Glutamatergic neuron (in vitro differentiated cells): ENCODE data around the gene FAM168A. TPM values are rescaled to one million over a fixed set of nuclear protein-coding genes. Genes with fewer than 3 reads are reported as not detected.
"Not testable (repeated sequence)": the region's sequence is repeated elsewhere in the genome, so short reads cannot be mapped to it uniquely, and the experiment has no call there.

Experiments
- DNase-seq: peaks from one replicate; pipeline ENCODE4 v3.0.0; 2022
- H3K27ac Mint-ChIP-seq: one replicate; pipeline ENCODE4 v1.8.0; 2020; ENCODE audit warnings: mild to moderate bottlenecking, mixed read lengths, inconsistent platforms; ENCODE audit not compliant: unreplicated experiment
- H3K27me3 Mint-ChIP-seq: one replicate; pipeline ENCODE4 v1.8.0; 2020; ENCODE audit warnings: mild to moderate bottlenecking, moderate library complexity, mixed read lengths, inconsistent platforms; ENCODE audit not compliant: unreplicated experiment
- H3K36me3 Mint-ChIP-seq: one replicate; pipeline ENCODE4 v1.8.0; 2020; ENCODE audit warnings: mild to moderate bottlenecking, mixed read lengths, inconsistent platforms; ENCODE audit not compliant: unreplicated experiment
- H3K4me1 Mint-ChIP-seq: one replicate; pipeline ENCODE4 v1.8.0; 2020; ENCODE audit warnings: mild to moderate bottlenecking, low read depth, mixed read lengths, inconsistent platforms; ENCODE audit not compliant: unreplicated experiment
- H3K4me3 Mint-ChIP-seq: one replicate; pipeline ENCODE4 v1.8.0; 2020; ENCODE audit warnings: mild to moderate bottlenecking, mixed read lengths, inconsistent platforms; ENCODE audit not compliant: unreplicated experiment
- H3K9me3 Mint-ChIP-seq: one replicate; pipeline ENCODE4 v1.8.0; 2020; ENCODE audit warnings: mild to moderate bottlenecking, moderate library complexity, mixed read lengths, inconsistent platforms; ENCODE audit not compliant: unreplicated experiment
- CTCF ChIP-seq: fragments of 200-600 bp; sonication (generic); IDR thresholded peaks from one replicate; pipeline ENCODE4 v1.5.0; 2021; ENCODE audit not compliant: partially characterized antibody, unreplicated experiment
- total RNA-seq: library from RNA; stranded (reverse); fragmentation: NEBNext Ultra II Directional; extraction: Animal tissue kit (Norgen Biotek cat#: 25700); gene quantifications from one replicate; pipeline ENCODE4 v1.2.1, GENCODE V29; 2021; ENCODE audit not compliant: unreplicated experiment

FAM168A gene
- total RNA-seq, 1 donor from 2014 or later, result 84.3 TPM

- no peak for DNase-seq
- no peaks in the 10 kb centered on the region for H3K27me3 Mint-ChIP-seq
- no peak overlapping the region for H3K4me3 Mint-ChIP-seq
- peaks cover 2% of the 10 kb centered on the region for H3K4me1 Mint-ChIP-seq
- peak; percentile 72 for TF ChIP-seq CTCF
- peaks cover 1% of the 10 kb centered on the region for H3K9me3 Mint-ChIP-seq
- no peaks in the 10 kb centered on the region for H3K36me3 Mint-ChIP-seq
- H3K27ac Mint-ChIP-seq, result no peak overlapping the region
Measured at GRCh38 chr11:73478737-73479347, 119.1 kb downstream of the FAM168A start.

- DNase-seq, result no peak
- no peak overlapping the region for H3K4me3 Mint-ChIP-seq
- no peaks in the 10 kb centered on the region for H3K27me3 Mint-ChIP-seq
- TF ChIP-seq CTCF, result no peak
- H3K4me1 Mint-ChIP-seq, result peaks cover 2% of the 10 kb centered on the region
- H3K9me3 Mint-ChIP-seq, result peaks cover 1% of the 10 kb centered on the region
- H3K36me3 Mint-ChIP-seq, result no peaks in the 10 kb centered on the region
- no peak overlapping the region for H3K27ac Mint-ChIP-seq
Measured at GRCh38 chr11:73477518-73477917, 120.4 kb downstream of the FAM168A start.

GRCh38 chr11:73475549-73476095 lies 122.3 kb downstream of the FAM168A start:
- TF ChIP-seq CTCF, result no peak
- H3K4me3 Mint-ChIP-seq, result no peak overlapping the region
- H3K27me3 Mint-ChIP-seq, result no peaks in the 10 kb centered on the region
- H3K36me3 Mint-ChIP-seq, result no peaks in the 10 kb centered on the region
- H3K9me3 Mint-ChIP-seq, result peaks cover 1% of the 10 kb centered on the region
- DNase-seq, result no peak
- H3K4me1 Mint-ChIP-seq, result peaks cover 3% of the 10 kb centered on the region
- no peak overlapping the region for H3K27ac Mint-ChIP-seq

- no peak for DNase-seq
- Mint-ChIP-seq H3K9me3 (peaks cover 1% of the 10 kb centered on the region), H3K27ac (no peak overlapping the region), H3K36me3 (no peaks in the 10 kb centered on the region), H3K27me3 (no peaks in the 10 kb centered on the region), H3K4me3 (no peak overlapping the region), H3K4me1 (peaks cover 4% of the 10 kb centered on the region)
- TF ChIP-seq CTCF, result no peak
Measured at GRCh38 chr11:73473252-73473651, 124.7 kb downstream of the FAM168A start.

- not testable (repeated sequence) for H3K27ac Mint-ChIP-seq, DNase-seq, H3K4me1 Mint-ChIP-seq, H3K4me3 Mint-ChIP-seq, H3K36me3 Mint-ChIP-seq, H3K27me3 Mint-ChIP-seq, H3K9me3 Mint-ChIP-seq
Measured at GRCh38 chr11:73470036-73470612, 127.8 kb downstream of the FAM168A start.
